Activated CD4-positive, CD25-positive, alpha-beta regulatory T cell treated with anti-CD3 and anti-CD28 coated beads, Interleukin-2, amount 50 U/mL, for 72 hours (primary cell): ENCODE data around the gene IGDCC3.

ENCODE experiments used
- DNase-seq: peaks from one replicate; pipeline ENCODE4 v3.0.0; 2021

Gene IGDCC3

DNA sequence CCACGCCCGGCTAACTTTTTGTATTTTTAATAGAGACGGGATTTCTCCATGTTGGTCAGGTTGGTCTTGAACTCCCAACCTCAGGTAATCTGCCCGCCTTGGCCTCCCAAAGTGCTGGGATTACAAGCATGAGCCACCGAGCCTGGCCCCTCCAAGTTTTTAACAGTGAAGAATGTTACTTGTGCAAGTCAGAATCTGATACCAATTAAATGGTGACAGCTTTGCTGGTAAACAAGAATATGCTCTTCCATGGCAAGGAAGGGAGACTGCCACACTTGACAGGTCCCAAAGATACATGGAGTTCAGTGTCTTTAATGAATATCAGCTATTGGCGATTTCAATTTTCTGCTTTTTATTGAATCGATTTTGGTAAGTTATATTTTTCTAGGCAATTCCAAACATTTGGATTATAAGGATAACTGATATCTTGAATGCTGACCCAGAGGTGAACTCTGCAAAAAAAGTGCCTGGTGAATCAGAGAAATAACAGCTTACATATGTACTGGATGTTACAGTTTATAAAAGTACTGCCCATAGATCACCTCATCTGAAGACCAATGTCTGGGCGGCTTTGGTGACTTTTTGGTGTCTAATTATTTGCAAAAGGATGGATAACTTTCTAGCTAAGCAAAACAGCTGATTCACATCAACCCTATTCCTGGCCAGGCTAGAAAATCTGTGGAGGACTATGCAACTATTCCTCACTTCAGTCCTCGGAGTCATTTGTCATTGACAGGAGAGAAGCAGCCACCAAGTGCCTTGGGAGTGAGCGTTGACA is 92.3 kb downstream of the IGDCC3 start:
- DNase-seq = no peak

DNA sequence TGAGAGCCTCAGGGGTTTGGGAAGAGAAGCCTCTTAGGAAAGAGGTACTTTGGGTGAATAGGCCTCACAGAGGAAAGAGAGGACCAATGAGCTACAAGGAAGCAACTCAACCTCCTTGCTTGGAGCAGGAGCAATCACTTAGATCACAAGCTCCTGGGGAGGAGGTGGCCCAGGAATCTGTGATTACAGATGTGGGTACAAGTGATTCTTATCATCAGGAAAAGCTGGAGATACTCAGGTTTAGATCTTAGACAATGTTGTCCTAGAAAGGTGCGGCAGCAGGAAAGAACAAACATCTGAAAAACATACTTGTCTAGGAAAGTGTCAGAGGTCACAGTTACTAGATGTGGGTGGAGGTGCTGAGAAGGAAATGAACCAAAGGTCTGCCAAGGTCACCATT is 99.3 kb downstream of the IGDCC3 start:
- DNase-seq = no peak
